Activated T-helper 17 cell treated with anti-CD3 and anti-CD28 coated beads, Interleukin-2, amount 50 U/mL, for 72 hours (primary cell): ENCODE results near the gene TDRD12. TPM values are rescaled to one million over a fixed set of nuclear protein-coding genes. Genes with fewer than 3 reads are reported as not detected.
"Not testable (repeated sequence)": the region's sequence is repeated elsewhere in the genome, so short reads cannot be mapped to it uniquely, and the experiment has no call there.

Source experiments
- ATAC-seq: fragments of 150-1000 bp; cut with Tn5 transposase; replicated peaks from 2 replicates; pipeline ENCODE4 v1.10.0; 2021; ENCODE audit warnings: mild to moderate bottlenecking, moderate library complexity
- H3K27ac Mint-ChIP-seq: one replicate; pipeline ENCODE4 v1.8.0; 2022; ENCODE audit warnings: mixed read lengths
- H3K27me3 Mint-ChIP-seq: one replicate; pipeline ENCODE4 v1.8.0; 2022; ENCODE audit warnings: mixed read lengths
- H3K36me3 Mint-ChIP-seq: one replicate; pipeline ENCODE4 v1.8.0; 2022; ENCODE audit warnings: low read depth, mild to moderate bottlenecking, mixed read lengths
- H3K4me1 Mint-ChIP-seq: one replicate; pipeline ENCODE4 v1.8.0; 2022; ENCODE audit warnings: mixed read lengths
- H3K4me3 Mint-ChIP-seq: one replicate; pipeline ENCODE4 v1.8.0; 2022; ENCODE audit warnings: mild to moderate bottlenecking, mixed read lengths
- H3K9me3 Mint-ChIP-seq: one replicate; pipeline ENCODE4 v1.8.0; 2022; ENCODE audit warnings: mixed read lengths
- total RNA-seq, 2 donors: library from RNA; stranded (reverse); gene quantifications; one replicate each; pipeline ENCODE4 v1.2.3, GENCODE V29; 2022

Gene TDRD12
- total RNA-seq, 2 donors from 2014 or later, result 0.11 to 4.4 TPM

DNA sequence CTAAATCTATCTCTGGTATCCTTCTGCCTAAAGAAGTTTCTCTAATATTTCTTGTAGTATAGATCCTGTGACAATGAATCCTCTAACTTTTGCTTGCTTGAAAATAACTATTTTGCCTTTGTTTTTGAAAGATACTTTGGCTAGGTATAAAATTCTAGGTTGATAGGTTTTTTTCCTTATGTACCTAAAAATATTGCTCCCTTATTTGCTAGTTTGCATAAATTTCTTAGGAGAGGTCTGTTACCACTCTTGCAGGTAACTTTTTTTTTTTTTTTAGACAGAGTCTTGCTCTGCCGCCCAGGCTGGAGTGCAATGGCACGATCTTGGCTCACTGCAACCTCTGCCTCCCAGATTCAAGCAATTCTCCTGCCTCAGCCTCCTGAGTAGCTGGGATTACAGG, 15.6 kb upstream of the TDRD12 start:
- H3K36me3 Mint-ChIP-seq, result peaks cover 79% of the 10 kb centered on the region
- not testable (repeated sequence) for H3K4me3 Mint-ChIP-seq, H3K27ac Mint-ChIP-seq, H3K27me3 Mint-ChIP-seq, H3K4me1 Mint-ChIP-seq, H3K9me3 Mint-ChIP-seq, ATAC-seq

DNA sequence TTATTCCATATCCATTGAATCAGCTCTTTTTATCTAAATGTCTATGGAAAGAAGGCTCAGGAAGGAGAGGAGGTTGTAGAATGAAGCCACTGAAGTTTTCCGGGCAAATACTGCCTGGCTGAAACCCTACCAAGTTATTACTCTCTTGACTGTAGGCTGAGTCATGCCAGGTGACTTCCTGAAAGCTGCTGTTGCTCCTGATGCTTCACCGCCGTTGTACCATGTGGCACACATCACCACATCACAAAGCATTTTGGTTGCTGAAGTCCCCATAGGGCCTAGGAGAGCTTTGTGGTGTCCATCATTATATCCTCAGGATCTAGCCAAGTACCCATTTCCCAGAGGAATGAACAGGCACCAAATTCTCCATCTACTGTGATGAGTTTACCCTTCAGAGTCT, 11.1 kb upstream of the TDRD12 start:
- Mint-ChIP-seq H3K4me3 (peak overlapping the region; percentile 13), H3K36me3 (peaks cover 78% of the 10 kb centered on the region), H3K9me3 (peaks cover 3% of the 10 kb centered on the region), H3K27me3 (no peaks in the 10 kb centered on the region), H3K4me1 (peaks cover 8% of the 10 kb centered on the region), H3K27ac (peak overlapping the region; percentile 2)
- peak; percentile 99 for ATAC-seq

DNA sequence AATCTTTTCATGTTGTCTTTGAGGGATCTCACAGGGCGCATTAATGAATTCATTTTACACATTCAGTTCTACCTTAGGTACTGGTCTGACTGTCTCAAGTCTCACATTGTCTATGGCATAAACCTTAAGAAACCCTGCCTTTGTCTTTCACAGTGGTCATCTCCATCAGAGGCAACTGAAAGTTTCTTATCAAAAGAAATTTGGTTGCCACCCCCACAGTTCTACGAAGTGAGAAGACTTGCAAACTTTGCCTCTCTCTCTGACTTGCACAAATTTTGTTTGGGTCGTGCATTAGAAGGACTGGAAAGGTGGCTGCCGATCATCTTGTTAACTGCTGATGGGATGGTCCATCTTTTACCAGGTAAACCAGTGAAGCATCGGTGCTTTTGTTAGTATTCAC, 10.5 kb upstream of the TDRD12 start:
- peaks cover 3% of the 10 kb centered on the region for H3K9me3 Mint-ChIP-seq
- H3K27ac Mint-ChIP-seq, result peak overlapping the region; percentile 2
- no peaks in the 10 kb centered on the region for H3K27me3 Mint-ChIP-seq
- H3K4me3 Mint-ChIP-seq, result no peak overlapping the region
- H3K4me1 Mint-ChIP-seq, result peaks cover 8% of the 10 kb centered on the region
- ATAC-seq, result peak; percentile 30
- peaks cover 78% of the 10 kb centered on the region for H3K36me3 Mint-ChIP-seq

DNA sequence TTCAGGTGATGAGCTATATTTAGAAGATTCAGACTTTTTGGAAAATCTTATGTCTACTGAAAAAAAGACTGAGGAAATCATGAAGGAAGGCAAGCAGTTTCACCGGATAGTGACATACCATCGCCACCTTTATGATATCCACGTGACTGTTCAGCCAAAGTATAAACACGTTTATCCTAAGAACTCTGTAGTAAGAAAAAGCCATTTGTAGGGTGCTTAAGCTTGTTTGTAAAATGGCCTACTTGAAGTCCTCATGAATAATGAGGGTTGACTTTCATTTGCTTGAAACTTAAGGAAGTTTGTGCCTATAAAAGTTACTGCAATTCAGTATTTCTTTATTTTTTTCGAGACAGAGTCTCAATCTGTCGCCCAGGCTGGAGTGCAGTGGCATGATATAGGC, 7.8 kb upstream of the TDRD12 start:
- Mint-ChIP-seq H3K4me3 (no peak overlapping the region), H3K4me1 (peaks cover 8% of the 10 kb centered on the region), H3K27me3 (no peaks in the 10 kb centered on the region), H3K36me3 (peaks cover 74% of the 10 kb centered on the region), H3K9me3 (no peaks in the 10 kb centered on the region), H3K27ac (no peak overlapping the region)
- ATAC-seq, result no peak

DNA sequence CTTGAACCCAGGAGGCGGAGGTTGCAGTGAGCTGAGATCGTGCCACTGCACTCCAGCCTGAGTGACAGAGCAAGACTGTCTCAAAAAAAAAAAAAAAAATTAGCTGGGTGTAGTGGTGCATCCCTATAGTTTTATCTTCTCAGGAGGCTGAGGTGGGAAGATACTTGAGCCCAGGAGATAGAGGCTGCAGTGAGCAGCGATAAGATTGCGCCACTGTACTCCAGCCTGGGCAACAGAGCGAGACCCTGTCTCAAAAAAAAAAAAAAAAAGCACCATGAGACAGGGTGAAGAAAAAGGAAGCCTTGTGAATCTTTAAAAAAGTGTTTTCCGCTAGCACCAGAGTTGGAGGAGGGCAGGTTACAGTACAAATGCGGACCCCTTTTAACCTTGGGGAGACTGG, 3.4 kb upstream of the TDRD12 start:
- peaks cover 49% of the 10 kb centered on the region for H3K36me3 Mint-ChIP-seq
- H3K4me1 Mint-ChIP-seq, ATAC-seq, H3K4me3 Mint-ChIP-seq, H3K9me3 Mint-ChIP-seq, H3K27ac Mint-ChIP-seq, H3K27me3 Mint-ChIP-seq: not testable (repeated sequence)

DNA sequence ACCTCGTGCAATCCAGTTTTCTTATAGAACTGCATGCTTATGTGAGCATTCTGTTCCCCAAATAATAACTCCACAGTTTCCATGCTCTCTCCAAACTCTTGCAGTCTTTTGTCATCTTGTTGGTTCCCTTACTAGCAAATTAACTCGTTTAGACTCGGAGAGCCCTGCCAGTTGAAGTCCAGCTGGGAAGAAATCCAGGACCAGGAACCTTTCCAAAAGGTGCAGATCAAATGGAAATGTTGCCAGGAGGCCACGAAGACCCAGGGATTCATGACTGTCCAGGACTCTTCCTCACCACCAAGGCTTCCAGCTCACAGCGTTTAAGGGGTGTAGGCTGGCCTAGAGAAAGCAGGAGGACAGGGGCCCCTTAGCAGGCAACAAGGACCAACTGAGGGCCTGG, 2.1 kb upstream of the TDRD12 start:
- no peak for ATAC-seq
- Mint-ChIP-seq H3K27ac (no peak overlapping the region), H3K27me3 (no peaks in the 10 kb centered on the region), H3K9me3 (no peaks in the 10 kb centered on the region), H3K4me3 (no peak overlapping the region), H3K4me1 (no peaks in the 10 kb centered on the region), H3K36me3 (peaks cover 37% of the 10 kb centered on the region)

DNA sequence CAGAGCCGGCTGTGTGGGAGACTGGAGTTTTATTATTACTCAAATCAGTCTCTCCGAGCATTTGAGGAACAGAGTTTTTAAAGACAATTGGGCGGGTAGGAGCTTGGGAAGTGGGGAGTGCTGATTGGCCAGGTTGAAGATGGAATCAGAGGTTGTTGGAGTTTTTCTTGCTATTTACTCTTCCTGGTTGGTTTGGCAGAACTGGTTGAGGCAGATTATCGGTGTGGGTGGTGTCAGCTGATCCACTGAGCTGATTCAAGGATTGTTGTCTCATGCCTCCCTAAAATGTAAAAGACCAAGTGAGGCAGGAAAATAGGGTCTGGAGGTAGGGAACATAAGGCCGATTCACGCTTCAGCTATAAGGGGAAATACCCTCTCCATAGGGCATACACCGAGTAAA, 1.3 kb upstream of the TDRD12 start:
- H3K4me3 Mint-ChIP-seq, result no peak overlapping the region
- H3K9me3 Mint-ChIP-seq, result no peaks in the 10 kb centered on the region
- H3K4me1 Mint-ChIP-seq, result no peaks in the 10 kb centered on the region
- H3K36me3 Mint-ChIP-seq, result peaks cover 29% of the 10 kb centered on the region
- H3K27me3 Mint-ChIP-seq, result no peaks in the 10 kb centered on the region
- H3K27ac Mint-ChIP-seq, result no peak overlapping the region
- no peak for ATAC-seq

DNA sequence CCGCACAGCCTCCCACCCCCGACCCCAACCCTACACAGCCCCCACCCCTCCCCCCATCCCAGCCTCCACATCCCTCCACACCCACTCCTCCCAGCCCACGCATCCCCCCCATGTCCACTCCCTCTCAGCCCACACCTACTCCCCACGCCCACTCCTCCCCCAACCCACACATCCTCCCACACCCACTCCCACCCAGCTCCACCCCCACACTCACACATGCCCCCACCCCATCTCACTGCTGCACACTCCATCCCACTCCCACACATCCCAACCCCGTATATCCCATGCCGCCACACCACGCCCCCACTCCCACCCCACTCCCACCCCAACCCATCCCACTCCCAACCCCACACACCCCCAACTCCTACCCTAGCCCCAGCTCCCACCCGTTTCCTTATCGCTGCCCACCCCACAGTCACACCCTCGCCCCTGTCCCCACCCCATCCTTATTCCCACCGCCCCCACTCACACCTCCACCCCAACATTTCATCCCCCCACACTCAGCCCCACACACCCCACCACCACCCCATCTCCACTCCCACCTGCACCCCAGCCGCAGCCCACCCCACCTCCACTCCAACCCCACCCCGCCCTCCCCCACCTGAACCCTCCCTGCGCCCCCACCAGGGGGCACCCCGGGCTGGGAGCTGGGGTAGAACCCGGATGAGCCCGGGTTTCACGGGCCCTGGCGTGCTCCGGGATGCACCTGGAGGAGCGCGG, 809 bp downstream of the TDRD12 start:
- H3K4me3 Mint-ChIP-seq, result no peak overlapping the region
- no peak overlapping the region for H3K27ac Mint-ChIP-seq
- no peak for ATAC-seq
- peaks cover 8% of the 10 kb centered on the region for H3K36me3 Mint-ChIP-seq
- H3K4me1 Mint-ChIP-seq, result no peaks in the 10 kb centered on the region
- H3K9me3 Mint-ChIP-seq, result no peaks in the 10 kb centered on the region
- H3K27me3 Mint-ChIP-seq, result no peaks in the 10 kb centered on the region

DNA sequence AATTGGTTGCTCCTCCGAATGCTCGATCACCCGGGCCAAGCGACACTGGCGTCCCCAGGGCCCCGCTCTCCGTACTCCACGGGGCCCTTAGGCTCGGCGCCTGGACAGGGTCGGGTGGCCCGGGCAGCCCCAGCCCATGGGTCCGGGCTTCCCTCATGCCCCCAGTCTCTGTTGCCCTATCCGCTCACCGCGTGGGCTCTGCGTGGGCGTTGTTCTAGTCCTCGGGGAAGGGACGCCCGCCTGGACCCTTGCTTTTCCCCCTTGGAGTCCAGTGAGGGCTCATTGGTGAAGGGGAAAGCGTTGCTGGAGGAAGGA, 1.3 kb downstream of the TDRD12 start:
- no peak overlapping the region for H3K27ac Mint-ChIP-seq
- no peak overlapping the region for H3K4me3 Mint-ChIP-seq
- peaks cover 6% of the 10 kb centered on the region for H3K36me3 Mint-ChIP-seq
- no peaks in the 10 kb centered on the region for H3K9me3 Mint-ChIP-seq
- no peaks in the 10 kb centered on the region for H3K4me1 Mint-ChIP-seq
- H3K27me3 Mint-ChIP-seq, result no peaks in the 10 kb centered on the region
- no peak for ATAC-seq

DNA sequence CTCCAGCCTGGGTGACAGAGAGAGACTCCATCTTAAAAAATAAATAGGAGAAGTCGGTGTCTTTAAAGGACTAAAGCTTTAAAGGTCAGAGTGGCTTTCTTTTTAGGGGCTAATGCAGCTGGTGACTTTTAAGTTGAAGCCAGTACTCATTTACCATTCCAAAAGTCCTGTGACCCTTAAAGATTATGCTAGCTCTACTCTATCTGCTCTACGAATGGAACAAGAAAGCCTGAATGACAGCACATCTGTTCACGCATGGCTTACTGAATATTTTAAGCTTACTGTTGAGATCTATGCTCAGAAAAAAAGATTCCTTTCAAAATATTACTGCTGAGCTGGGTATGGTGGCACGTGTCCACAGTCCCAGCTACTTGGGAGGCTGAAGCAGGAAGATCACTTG, 16.4 kb downstream of the TDRD12 start:
- ATAC-seq, result no peak
- Mint-ChIP-seq H3K4me1 (no peaks in the 10 kb centered on the region), H3K27ac (no peak overlapping the region), H3K9me3 (no peaks in the 10 kb centered on the region), H3K4me3 (no peak overlapping the region), H3K36me3 (no peaks in the 10 kb centered on the region), H3K27me3 (peaks cover 9% of the 10 kb centered on the region)

DNA sequence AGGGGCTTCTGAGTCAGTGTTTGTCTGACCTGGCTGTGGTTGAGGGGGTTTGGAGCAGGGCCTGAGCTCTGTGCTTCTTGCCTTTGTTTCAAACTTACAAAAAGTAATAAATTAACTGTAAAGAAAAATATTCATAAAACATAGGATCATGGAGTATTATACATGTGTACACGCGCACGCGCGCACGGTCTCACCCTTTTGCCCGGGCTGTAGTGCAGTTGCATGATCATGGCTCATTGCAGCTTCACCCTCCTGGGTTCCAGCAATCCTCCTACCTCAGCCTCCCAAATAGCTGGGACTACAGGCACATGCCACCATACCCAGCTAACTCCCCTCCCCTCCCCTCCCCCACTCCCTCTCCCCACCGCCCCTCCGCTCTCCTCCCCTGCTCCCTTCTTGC, 23.5 kb downstream of the TDRD12 start:
- ATAC-seq, result no peak
- no peaks in the 10 kb centered on the region for H3K4me1 Mint-ChIP-seq
- H3K27ac Mint-ChIP-seq, result no peak overlapping the region
- no peak overlapping the region for H3K4me3 Mint-ChIP-seq
- H3K9me3 Mint-ChIP-seq, result no peaks in the 10 kb centered on the region
- H3K27me3 Mint-ChIP-seq, result peaks cover 9% of the 10 kb centered on the region
- no peaks in the 10 kb centered on the region for H3K36me3 Mint-ChIP-seq

DNA sequence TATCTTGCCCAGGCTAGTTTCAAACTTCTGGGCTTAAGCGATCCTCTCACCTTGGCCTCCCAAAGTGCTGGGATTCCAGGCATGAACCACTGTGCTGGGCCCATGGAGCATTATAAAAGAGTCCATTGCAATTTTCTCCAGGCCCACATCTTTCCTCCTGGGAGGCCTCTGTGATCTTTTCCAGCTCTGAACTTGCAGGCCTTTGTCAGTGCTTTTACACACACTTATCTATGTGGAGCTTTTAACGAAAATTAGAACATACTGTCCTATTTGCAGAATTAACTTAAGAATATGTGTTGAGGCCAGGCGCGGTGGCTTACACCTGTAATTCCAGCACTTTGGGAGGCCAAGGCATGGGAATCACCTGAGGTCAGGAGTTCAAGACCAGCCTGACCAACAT, 23.9 kb downstream of the TDRD12 start:
- no peak overlapping the region for H3K4me3 Mint-ChIP-seq
- H3K27ac Mint-ChIP-seq, result no peak overlapping the region
- H3K36me3 Mint-ChIP-seq, result no peaks in the 10 kb centered on the region
- peaks cover 9% of the 10 kb centered on the region for H3K27me3 Mint-ChIP-seq
- H3K4me1 Mint-ChIP-seq, result no peaks in the 10 kb centered on the region
- no peaks in the 10 kb centered on the region for H3K9me3 Mint-ChIP-seq
- ATAC-seq, result no peak

DNA sequence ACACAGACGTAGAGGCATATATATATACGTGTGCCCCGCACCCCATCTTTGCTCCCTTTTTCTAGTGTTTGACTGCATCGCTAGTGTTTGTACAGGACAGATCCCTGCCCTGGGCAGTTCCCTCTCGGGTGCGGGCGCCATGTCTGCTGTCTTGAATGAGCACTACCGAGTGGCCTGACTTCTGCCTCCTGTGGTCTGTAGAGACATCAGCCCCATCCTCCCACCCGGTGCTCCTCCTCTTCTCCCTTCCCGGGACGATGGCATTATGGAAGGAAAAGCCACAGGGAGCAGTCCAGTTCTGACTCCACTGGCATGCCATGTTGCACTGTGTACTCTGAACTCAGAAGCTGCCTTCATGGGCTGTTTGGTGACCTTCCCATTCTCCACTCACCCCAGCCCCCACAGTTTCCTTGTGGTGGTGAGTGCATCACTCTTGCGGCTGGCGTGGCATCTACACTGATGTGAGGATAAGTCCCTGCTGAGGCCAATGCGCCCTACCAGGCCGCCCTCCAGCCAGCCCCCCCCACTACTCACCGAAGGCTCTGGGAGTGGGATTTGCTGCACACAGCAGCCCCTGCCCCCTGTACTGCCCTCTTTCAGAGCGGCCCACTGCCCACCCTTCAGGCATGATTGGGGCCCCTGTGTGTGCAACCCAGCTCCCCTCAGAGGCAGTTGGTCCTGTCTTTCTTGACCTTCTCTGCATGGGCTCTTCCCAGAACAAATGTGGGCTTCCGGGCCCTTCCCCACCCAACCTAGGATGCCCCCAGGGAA, 25.2 kb downstream of the TDRD12 start:
- no peaks in the 10 kb centered on the region for H3K4me1 Mint-ChIP-seq
- no peak overlapping the region for H3K4me3 Mint-ChIP-seq
- no peaks in the 10 kb centered on the region for H3K36me3 Mint-ChIP-seq
- ATAC-seq, result no peak
- H3K27ac Mint-ChIP-seq, result no peak overlapping the region
- no peaks in the 10 kb centered on the region for H3K9me3 Mint-ChIP-seq
- no peaks in the 10 kb centered on the region for H3K27me3 Mint-ChIP-seq

DNA sequence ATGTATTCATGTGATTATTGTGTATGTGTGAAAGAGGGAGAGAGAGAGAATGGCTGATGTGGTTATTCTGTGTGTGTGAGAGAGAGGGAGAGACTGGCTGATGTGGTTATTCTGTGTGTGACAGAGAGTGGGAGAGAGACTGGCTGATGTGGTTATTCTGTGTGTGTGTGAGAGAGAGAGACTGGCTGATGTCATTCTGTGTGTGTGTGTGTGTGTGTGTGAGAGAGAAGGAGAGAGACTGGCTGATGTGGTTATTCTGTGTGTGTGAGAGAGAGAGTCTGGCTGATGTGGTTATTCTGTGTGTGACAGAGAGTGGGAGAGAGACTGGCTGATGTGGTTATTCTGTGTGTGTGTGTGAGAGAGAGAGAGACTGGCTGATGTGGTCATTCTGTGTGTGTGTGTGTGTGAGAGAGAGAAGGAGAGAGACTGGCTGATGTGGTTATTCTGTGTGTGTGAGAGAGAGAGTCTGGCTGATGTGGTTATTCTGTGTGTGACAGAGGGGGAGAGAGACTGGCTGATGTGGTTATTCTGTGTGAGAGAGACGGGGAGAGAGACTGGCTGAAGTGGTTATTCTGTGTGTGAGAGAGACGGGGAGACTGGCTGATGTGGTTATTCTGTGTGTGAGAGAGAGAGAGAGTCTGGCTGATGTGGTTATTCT, 26.2 kb downstream of the TDRD12 start:
- H3K4me1 Mint-ChIP-seq, H3K36me3 Mint-ChIP-seq, H3K27ac Mint-ChIP-seq, H3K9me3 Mint-ChIP-seq, H3K4me3 Mint-ChIP-seq, H3K27me3 Mint-ChIP-seq: not testable (repeated sequence)
- peak; percentile 31 for ATAC-seq

DNA sequence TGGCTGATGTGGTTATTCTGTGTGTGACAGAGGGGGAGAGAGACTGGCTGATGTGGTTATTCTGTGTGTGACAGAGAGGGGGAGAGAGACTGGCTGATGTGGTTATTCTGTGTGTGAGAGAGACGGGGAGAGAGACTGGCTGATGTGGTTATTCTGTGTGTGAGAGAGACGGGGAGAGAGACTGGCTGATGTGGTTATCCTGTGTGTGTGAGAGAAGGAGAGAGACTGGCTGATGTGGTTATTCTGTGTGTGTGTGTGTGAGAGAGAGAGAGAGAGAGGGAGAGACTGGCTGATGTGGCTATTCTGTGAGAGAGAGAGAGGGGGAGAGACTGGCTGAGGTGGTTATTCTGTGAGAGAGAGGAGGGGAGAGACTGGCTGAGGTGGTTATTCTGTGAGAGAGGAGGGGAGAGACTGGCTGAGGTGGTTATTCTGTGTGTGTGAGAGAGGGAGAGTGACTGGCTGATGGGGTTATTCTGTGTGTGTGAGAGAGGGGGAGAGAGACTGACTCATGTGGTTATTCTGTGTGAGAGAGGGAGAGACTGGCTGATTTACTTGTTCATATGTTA, 27.1 kb downstream of the TDRD12 start:
- H3K4me1 Mint-ChIP-seq, H3K36me3 Mint-ChIP-seq, H3K27ac Mint-ChIP-seq, H3K27me3 Mint-ChIP-seq, H3K4me3 Mint-ChIP-seq, H3K9me3 Mint-ChIP-seq: not testable (repeated sequence)
- peak; percentile 79 for ATAC-seq
